ENCODE results near the gene ZNF699. TPM values are rescaled to one million over a fixed set of nuclear protein-coding genes. Genes with fewer than 3 reads are reported as not detected.
"Not testable (repeated sequence)": the region's sequence is repeated elsewhere in the genome, so short reads cannot be mapped to it uniquely, and the experiment has no call there.

Gene ZNF699
- 1 to 10 TPM; 6.7 to 9.0 TPM for total RNA-seq

DNA sequence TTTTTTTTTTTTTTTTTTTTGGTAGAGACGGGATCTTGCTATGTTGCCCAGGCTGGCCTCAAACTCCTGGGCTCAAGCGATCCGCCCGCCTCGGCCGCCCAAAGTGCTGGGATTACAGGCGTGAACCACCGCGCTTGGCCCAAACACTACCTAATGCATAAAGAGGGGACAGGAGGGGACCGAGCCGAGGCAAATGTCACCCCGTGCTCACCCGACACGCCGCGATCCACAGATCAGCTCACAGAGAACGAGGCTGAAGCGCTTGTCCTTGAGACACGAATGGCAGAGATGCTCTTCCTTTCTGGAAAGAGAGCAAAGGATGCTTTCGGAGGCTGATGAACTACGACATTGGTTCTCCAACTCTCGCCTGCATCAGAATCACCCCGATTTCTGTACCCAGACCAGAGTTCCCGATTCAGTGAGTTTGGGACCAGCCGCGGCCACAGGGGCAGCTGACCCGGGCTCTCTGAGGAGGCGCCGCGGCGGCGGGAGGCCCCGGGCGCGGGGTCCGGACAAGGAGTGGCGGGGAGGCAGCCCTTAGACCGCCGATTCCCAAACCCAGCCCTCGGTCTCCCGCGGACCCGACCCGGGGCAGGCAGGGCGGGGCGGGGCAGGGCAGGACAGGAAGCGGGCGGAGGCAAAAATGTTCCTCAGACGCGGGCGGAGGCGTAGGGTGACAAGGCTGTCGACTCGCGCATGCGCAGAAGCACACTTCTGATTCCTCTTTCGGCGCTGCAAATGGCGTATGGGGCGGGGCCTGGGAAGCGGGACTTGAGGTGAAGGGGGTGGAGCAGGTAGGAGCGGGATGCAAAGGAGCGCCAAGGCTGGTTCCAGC is at the start of gene ZNF699:
ZNF699 (minus strand) TSS at position 700 of the 835 bp plus-strand sequence. CDS start 4,719 bp downstream, outside the sequence.
- Mint-ChIP-seq H3K4me1 (peaks cover 19% of the 10 kb centered on the region), H3K9me3 (ENCODE audit: low read depth) (peaks cover 5% of the 10 kb centered on the region), H3K4me3 (peak within 1 kb of the TSS; percentile 91), H3K27me3 (no peaks in the 10 kb centered on the region), H3K36me3 (peaks cover 20% of the 10 kb centered on the region), H3K27ac (peak within 1 kb of the TSS; percentile 98)
- CTCF ChIA-PET: interaction anchor here (1.1 to 1.2 kb wide), 2 partner anchors 24 to 126 kb away, joined by 3 read pairs; partner anchors contain the start of gene ZNF266
- DNase-seq (peak; percentile 99), ATAC-seq (peak; percentile 94)

DNA sequence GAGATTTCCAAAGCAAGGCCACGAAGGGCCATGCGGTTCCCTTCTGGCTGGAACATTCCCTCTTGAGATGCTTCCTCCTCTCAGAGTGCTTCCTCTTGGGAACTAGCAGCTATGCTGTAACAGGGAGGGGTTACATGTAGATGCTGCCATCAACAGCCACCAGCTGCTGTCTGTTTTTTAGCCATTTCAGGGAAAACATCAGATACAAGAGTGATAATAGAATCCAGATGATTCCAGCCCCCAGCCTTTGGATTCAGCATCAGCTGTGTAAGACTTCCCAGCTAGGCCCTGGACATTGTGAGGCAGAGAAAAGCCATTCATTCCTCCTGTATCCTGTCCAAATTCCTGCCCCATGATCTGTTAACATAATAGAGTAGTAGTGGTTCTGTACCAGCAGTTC is 45.0 kb upstream of the ZNF699 start:
- Mint-ChIP-seq H3K27ac (no peak overlapping the region), H3K9me3 (ENCODE audit: low read depth) (peaks cover 21% of the 10 kb centered on the region), H3K27me3 (no peaks in the 10 kb centered on the region), H3K4me1 (no peaks in the 10 kb centered on the region), H3K36me3 (peaks cover 13% of the 10 kb centered on the region), H3K4me3 (no peak overlapping the region)
- ATAC-seq (no peak), DNase-seq (no peak)
- CTCF ChIA-PET: no interaction called here

DNA sequence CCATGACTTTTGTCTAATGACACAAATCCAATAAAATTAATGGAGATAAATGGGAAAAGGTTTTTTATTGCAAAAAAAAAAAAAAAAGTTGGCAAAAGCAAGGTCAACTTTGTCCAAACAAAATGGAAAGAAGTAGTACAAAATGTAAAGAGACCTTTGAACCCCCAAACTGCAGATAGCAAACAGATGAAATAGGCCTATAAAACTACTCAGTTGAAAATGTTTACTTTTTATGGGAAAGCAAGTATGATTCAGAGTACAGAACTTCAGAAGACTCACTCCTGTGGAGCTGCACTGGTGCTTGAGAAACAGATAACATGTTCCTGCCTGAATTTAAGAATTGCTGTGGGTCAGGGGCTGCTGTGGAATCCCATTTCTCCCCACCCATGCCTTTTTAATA is 43.4 kb upstream of the ZNF699 start:
- H3K27me3 Mint-ChIP-seq: no peaks in the 10 kb centered on the region
- no peaks in the 10 kb centered on the region for H3K4me1 Mint-ChIP-seq
- DNase-seq (no peak), ATAC-seq (no peak)
- no peak overlapping the region for H3K27ac Mint-ChIP-seq
- CTCF ChIA-PET: no interaction called here
- H3K4me3 Mint-ChIP-seq: no peak overlapping the region
- peaks cover 27% of the 10 kb centered on the region for H3K9me3 Mint-ChIP-seq (ENCODE audit: low read depth)
- peaks cover 12% of the 10 kb centered on the region for H3K36me3 Mint-ChIP-seq

DNA sequence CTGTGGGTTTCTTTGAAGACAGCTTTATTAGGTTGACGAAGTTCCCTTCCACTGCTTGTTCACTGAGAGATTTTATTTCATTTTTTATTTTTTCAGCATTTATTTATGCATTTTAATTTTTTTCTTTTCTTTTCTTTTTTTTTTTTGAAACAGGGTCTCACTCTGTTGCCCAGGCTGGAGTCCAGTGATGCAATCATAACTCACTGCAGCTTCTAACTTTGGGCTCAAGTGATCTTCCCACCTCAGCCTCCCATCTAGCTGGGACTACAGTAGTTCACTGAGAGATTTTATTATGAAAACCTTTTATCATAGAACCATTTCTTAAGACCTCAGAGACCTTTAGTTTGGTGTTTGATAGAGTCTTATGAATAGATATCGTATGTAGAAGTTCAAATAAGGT is 42.9 kb upstream of the ZNF699 start:
- Mint-ChIP-seq H3K4me1 (no peaks in the 10 kb centered on the region), H3K4me3 (no peak overlapping the region), H3K27ac (no peak overlapping the region), H3K9me3 (ENCODE audit: low read depth) (peaks cover 30% of the 10 kb centered on the region), H3K36me3 (peaks cover 10% of the 10 kb centered on the region), H3K27me3 (no peaks in the 10 kb centered on the region)
- CTCF ChIA-PET: no interaction called here
- DNase-seq (no peak), ATAC-seq (no peak)

DNA sequence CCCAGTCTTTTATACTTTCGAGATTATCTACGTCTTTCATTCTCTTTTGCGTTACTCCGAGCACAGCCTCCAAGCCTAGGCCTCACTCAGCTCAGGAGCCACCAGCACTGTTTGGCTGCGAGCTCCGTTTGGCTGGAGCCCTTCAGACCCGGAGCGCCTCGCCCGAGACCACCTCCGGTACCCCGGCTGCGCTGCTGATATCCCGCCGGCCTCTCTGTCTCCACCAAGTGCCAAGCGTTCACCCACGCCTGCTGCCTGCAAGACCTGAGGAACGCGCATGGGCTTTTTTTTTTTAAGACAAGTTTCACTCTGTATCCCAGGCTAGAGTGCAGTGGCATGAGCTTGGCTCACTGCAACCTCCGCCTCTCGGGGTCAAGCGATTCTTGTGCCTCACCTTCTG is 39.0 kb upstream of the ZNF699 start:
- Mint-ChIP-seq H3K27ac (no peak overlapping the region), H3K27me3 (no peaks in the 10 kb centered on the region), H3K9me3 (ENCODE audit: low read depth) (peaks cover 45% of the 10 kb centered on the region), H3K4me3 (no peak overlapping the region), H3K4me1 (no peaks in the 10 kb centered on the region), H3K36me3 (peaks cover 13% of the 10 kb centered on the region)
- no peak for DNase-seq
- CTCF ChIA-PET: interaction anchor here (0.6 kb wide), 1 partner anchor 556 kb away, joined by 3 read pairs; no protein-coding TSS in a partner anchor
- ATAC-seq: no peak

DNA sequence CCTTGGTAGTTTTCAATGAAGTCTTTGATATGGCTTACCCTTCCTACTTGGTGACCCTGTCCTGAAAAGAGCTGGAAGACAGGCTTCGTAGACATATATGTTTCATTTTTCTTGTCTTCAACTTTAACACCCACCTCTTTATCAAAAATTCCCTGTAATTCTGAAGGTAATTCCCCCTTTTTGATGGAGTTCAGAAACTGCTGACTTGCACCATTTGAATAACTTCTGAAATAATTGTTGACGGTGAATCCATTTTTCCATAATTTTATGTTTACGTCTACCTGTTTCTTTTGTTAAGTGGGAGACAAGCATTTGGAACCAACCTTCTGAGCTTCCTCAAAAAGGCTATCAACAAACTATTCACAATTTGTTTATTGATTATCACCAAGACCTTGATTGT is 38.6 kb upstream of the ZNF699 start:
- Mint-ChIP-seq H3K27me3 (no peaks in the 10 kb centered on the region), H3K4me3 (no peak overlapping the region), H3K36me3 (peaks cover 16% of the 10 kb centered on the region), H3K9me3 (ENCODE audit: low read depth) (peaks cover 48% of the 10 kb centered on the region), H3K27ac (no peak overlapping the region), H3K4me1 (no peaks in the 10 kb centered on the region)
- DNase-seq (no peak), ATAC-seq (no peak)
- CTCF ChIA-PET: no interaction called here

DNA sequence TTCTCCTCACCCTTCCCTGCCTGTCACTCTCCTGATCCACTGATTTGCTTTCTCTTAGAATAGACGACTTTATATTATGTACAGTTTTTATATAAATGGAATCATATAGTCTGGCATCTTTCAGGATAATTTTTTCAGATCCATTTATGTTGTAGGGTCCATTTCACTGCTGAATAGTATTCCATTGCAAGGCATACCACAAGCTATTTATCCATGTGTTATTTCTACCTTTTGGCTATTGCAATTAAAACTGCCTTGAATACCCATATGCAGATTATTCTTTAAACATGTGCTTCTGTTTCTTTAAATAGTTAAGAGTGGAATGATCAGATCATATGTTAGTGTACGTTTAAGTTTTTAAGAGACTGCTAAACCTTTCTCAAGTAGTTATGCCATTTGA is 35.4 kb upstream of the ZNF699 start:
- Mint-ChIP-seq H3K4me1 (no peaks in the 10 kb centered on the region), H3K36me3 (peaks cover 42% of the 10 kb centered on the region), H3K27ac (no peak overlapping the region), H3K4me3 (no peak overlapping the region), H3K9me3 (ENCODE audit: low read depth) (peaks cover 61% of the 10 kb centered on the region), H3K27me3 (no peaks in the 10 kb centered on the region)
- ATAC-seq (no peak), DNase-seq (no peak)
- CTCF ChIA-PET: no interaction called here

DNA sequence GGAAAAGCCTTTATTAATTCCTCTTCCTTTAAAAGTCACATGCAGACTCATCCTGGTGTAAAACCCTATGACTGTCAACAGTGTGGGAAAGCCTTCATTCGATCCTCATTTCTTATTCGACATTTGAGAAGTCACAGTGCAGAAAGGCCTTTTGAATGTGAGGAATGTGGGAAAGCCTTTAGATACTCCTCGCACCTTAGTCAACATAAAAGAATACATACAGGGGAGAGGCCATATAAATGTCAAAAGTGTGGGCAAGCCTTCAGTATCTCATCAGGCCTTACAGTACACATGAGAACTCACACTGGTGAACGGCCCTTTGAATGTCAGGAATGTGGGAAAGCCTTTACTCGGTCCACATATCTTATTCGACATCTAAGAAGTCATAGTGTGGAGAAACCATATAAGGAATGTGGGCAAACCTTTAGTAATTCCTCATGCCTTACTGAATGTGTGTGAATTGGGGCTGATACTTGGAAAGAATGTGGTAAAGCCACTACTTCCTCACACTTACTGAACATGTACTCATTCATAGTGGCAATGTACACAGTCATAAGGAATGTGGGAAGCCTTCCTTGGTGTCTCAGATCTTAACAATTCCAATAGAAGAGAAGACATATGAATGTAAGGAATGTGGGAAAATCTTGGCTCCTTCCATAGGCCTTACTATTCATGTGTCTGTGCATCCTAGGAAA is 33.1 kb upstream of the ZNF699 start:
- CTCF ChIA-PET: no interaction called here
- H3K36me3 Mint-ChIP-seq: peaks cover 61% of the 10 kb centered on the region
- H3K27ac Mint-ChIP-seq: no peak overlapping the region
- H3K27me3 Mint-ChIP-seq: no peaks in the 10 kb centered on the region
- DNase-seq: no peak
- H3K9me3 Mint-ChIP-seq (ENCODE audit: low read depth): peaks cover 64% of the 10 kb centered on the region
- ATAC-seq: no peak
- H3K4me3 Mint-ChIP-seq: no peak overlapping the region
- no peaks in the 10 kb centered on the region for H3K4me1 Mint-ChIP-seq

DNA sequence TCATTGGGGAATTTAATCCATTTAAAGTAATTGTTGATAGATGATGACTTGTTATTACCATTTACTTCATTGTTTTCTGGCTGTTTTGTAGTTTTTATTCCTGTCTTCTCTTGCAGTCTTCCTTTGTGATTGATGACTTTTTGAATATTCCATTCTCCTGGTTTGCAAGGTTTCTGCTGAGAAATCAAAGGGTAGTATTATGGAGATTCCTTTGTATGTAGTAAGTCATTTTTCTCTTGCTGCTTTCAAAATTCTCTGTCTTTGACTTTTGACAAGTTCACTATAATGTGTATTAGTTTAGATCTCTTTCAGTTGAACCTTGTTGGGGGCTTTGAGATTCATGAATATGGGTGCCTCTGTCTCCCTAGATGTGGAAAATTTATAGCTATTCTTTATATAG is 20.4 kb upstream of the ZNF699 start:
- ATAC-seq (no peak), DNase-seq (no peak)
- H3K4me1 Mint-ChIP-seq: peaks cover 6% of the 10 kb centered on the region
- CTCF ChIA-PET: no interaction called here
- no peaks in the 10 kb centered on the region for H3K27me3 Mint-ChIP-seq
- H3K27ac Mint-ChIP-seq: no peak overlapping the region
- H3K9me3 Mint-ChIP-seq (ENCODE audit: low read depth): peaks cover 38% of the 10 kb centered on the region
- no peak overlapping the region for H3K4me3 Mint-ChIP-seq
- H3K36me3 Mint-ChIP-seq: peaks cover 69% of the 10 kb centered on the region

DNA sequence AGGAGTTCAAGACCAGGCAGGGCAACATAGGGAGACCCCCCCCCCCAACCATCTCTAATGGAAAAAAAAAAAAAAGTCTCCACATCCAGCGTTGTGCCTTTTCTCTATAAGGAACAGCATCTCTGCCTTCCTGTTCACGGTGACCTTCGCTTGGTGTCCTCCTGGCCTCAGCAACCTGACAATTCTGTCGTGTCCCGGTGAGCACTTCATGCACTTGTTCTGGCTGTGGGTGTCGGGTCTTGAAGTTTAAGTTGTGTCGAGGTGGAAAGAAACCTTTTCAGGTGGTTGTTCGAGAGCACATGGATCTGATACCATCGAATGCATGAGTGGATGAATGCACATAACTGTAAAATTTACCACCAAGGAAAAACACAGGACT is 14.9 kb upstream of the ZNF699 start:
- H3K27ac Mint-ChIP-seq: peak overlapping the region; percentile 97
- CTCF ChIA-PET: interaction anchor here (1.8 kb wide), 1 partner anchor 13 kb away, joined by 15 read pairs; no protein-coding TSS in a partner anchor
- peaks cover 22% of the 10 kb centered on the region for H3K9me3 Mint-ChIP-seq (ENCODE audit: low read depth)
- peaks cover 51% of the 10 kb centered on the region for H3K36me3 Mint-ChIP-seq
- H3K27me3 Mint-ChIP-seq: no peaks in the 10 kb centered on the region
- H3K4me1 Mint-ChIP-seq: peaks cover 28% of the 10 kb centered on the region
- ATAC-seq: no peak
- H3K4me3 Mint-ChIP-seq: peak overlapping the region; percentile 86
- DNase-seq: no peak

DNA sequence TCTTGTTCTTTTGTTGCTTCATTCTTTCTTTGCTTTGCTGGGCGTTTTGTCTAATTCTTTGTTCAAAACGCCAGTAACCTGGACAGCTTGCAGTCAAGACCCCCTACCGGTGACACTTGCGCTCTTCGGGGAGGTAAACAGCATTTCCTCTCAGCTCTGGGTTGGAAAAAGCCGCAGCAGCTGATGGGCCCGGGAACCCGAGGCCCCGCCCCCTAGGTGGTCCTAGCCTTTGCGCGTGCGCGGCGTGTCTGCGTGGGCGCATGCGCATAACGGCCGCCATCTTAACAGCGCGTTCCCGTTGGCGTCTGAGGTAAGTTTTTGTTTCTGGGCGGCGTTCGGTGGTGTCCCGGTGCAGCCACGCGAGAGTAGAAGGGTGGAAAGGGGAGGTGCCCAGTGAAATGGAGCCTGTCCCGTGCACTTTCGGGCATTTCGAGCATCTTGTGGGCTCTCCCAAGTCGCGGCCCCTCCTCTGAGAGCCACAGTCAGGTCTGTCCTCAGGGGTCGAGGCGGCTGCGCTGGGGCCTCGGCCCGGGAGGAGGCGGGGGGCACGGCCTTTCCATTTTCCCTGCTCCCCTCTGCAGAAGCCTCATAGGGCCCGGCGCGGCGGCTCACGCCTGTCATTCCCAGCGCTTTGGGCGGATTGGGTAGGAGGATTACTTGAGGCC is 14.4 kb upstream of the ZNF699 start, which contains the start of gene ZNF559:
ZNF559 (plus strand) TSS at position 261 of the 665 bp plus-strand sequence. CDS start 14,371 bp downstream, outside the sequence.
- peaks cover 28% of the 10 kb centered on the region for H3K4me1 Mint-ChIP-seq
- peaks cover 49% of the 10 kb centered on the region for H3K36me3 Mint-ChIP-seq
- DNase-seq: peak; percentile 97
- ATAC-seq: peak; percentile 99
- peak within 1 kb of the TSS; percentile 86 for H3K4me3 Mint-ChIP-seq
- peak within 1 kb of the TSS; percentile 97 for H3K27ac Mint-ChIP-seq
- no peaks in the 10 kb centered on the region for H3K27me3 Mint-ChIP-seq
- peaks cover 18% of the 10 kb centered on the region for H3K9me3 Mint-ChIP-seq (ENCODE audit: low read depth)
- CTCF ChIA-PET: interaction anchor here (0.6 to 1.8 kb wide), 4 partner anchors 11 to 258 kb away, joined by 3 to 15 read pairs (median 4); no protein-coding TSS in a partner anchor

DNA sequence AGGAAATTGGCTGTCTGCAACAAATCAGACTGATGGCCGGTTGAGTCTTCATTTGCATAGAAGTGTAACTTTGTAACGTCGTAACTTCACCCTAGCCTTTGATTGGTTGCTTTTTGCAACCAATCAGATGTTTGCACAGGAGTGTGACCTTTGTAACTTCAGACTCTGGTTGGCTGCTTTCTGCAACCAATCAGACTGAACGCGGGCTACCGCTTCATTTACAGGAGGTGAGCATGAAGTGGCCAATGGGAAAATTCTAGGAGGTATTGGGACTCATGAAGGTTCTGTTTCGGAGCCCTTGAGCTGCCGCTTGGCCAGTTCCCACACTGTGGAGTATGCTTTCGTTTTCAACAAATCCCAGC is 13.9 kb upstream of the ZNF699 start:
- Mint-ChIP-seq H3K4me3 (peak overlapping the region; percentile 86), H3K27me3 (no peaks in the 10 kb centered on the region), H3K9me3 (ENCODE audit: low read depth) (peaks cover 17% of the 10 kb centered on the region), H3K4me1 (peaks cover 28% of the 10 kb centered on the region), H3K36me3 (peaks cover 45% of the 10 kb centered on the region), H3K27ac (peak overlapping the region; percentile 97)
- CTCF ChIA-PET: interaction anchor here (0.8 to 1.8 kb wide), 3 partner anchors 12 to 259 kb away, joined by 3 to 15 read pairs (median 3); no protein-coding TSS in a partner anchor
- DNase-seq (peak; percentile 83), ATAC-seq (peak; percentile 61)

DNA sequence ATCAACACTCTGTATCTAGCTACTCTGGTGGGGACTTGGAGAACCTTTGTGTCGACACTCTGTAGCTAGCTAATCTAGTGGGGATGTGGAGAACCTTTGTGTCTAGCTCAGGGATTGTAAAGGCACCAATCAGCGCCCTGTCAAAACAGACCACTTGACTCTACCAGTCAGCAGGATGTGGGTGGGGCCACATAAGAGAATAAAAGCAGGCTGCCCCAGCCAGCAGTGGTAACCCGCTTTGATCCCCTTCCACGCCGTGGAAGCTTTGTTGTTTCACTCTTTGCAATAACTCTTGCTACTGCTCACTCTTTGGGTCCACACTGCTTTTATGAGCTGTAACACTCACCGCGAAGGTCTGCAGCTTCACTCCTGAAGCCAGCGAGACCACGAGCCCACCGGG is 12.6 kb upstream of the ZNF699 start:
- H3K27me3 Mint-ChIP-seq: not testable (repeated sequence)

More for the DNA sequence above, 12.6 kb upstream of the ZNF699 start:
- H3K4me3 Mint-ChIP-seq, DNase-seq, CTCF ChIA-PET, ATAC-seq: not testable (repeated sequence)
- peak overlapping the region; percentile 22 for H3K27ac Mint-ChIP-seq
- peaks cover 10% of the 10 kb centered on the region for H3K9me3 Mint-ChIP-seq (ENCODE audit: low read depth)
- H3K4me1 Mint-ChIP-seq: peaks cover 28% of the 10 kb centered on the region
- H3K36me3 Mint-ChIP-seq: peaks cover 36% of the 10 kb centered on the region
